ENCODE results near the gene CFAP46.

GRCh38 chr10:132780356-132780755 is 162.0 kb downstream of the CFAP46 start:
- no peak for TF ChIP-seq POLR2A (IDR thresholded peaks at IDR 0.05)
- TF ChIP-seq CTCF (IDR thresholded peaks at IDR 0.05) = no peak

All from upper lobe of left lung (tissue), 4 donors.